Amniotic epithelial cell (primary cell): ENCODE results near the gene RNU1-2.
"Not testable (repeated sequence)": the region's sequence is repeated elsewhere in the genome, so short reads cannot be mapped to it uniquely, and the experiment has no call there.

Experiments used
- DNase-seq: peaks from one replicate; pipeline ENCODE4 v3.0.0-alpha.2; 2010; ENCODE audit warnings: low read depth

RNU1-2 gene

GRCh38 chr1:16927256-16927655 is 31.5 kb downstream of the RNU1-2 start:
- no peak for DNase-seq

GRCh38 chr1:16927711-16928485 is 32.1 kb downstream of the RNU1-2 start:
- no peak for DNase-seq

- DNase-seq: not testable (repeated sequence)
Observed at GRCh38 chr1:16929146-16930041, 33.6 kb downstream of the RNU1-2 start.

- DNase-seq: not testable (repeated sequence)
Observed at GRCh38 chr1:16931206-16931934, 35.6 kb downstream of the RNU1-2 start.

- DNase-seq: not testable (repeated sequence)
Observed at GRCh38 chr1:16933945-16934344, 38.2 kb downstream of the RNU1-2 start.

- DNase-seq: not testable (repeated sequence)
Observed at GRCh38 chr1:16936580-16936979, 40.8 kb downstream of the RNU1-2 start.

- no peak for DNase-seq
Observed at GRCh38 chr1:16938351-16939321, 42.9 kb downstream of the RNU1-2 start.

GRCh38 chr1:16939386-16940180 is 43.8 kb downstream of the RNU1-2 start:
- not testable (repeated sequence) for DNase-seq

GRCh38 chr1:16944038-16944437 is 48.3 kb downstream of the RNU1-2 start:
- DNase-seq: no peak

- not testable (repeated sequence) for DNase-seq
Observed at GRCh38 chr1:16945512-16945911, 49.7 kb downstream of the RNU1-2 start.
